Left ventricle myocardium inferior (tissue), 1 donor: ENCODE measurements around the gene MOV10L1. TPM values are rescaled to one million over a fixed set of nuclear protein-coding genes. Genes with fewer than 3 reads are reported as not detected.

Experiments
- DNase-seq: peaks from one replicate; pipeline ENCODE4 v3.0.0-alpha.2; 2020
- H3K27ac ChIP-seq: fragments of 200-600 bp; replicated peaks from 2 replicates; pipeline ENCODE4 v1.8.0; 2021
- H3K27me3 ChIP-seq: fragments of 200-600 bp; 2 replicates; pipeline ENCODE4 v1.8.0; 2021; ENCODE audit warnings: low read depth
- H3K36me3 ChIP-seq: fragments of 200-600 bp; 2 replicates; pipeline ENCODE4 v1.8.0; 2021
- H3K4me1 ChIP-seq: fragments of 200-600 bp; 2 replicates; pipeline ENCODE4 v1.8.0; 2021
- H3K4me3 ChIP-seq: fragments of 200-600 bp; 2 replicates; pipeline ENCODE4 v1.8.0; 2021; ENCODE audit warnings: mild to moderate bottlenecking, moderate library complexity
- H3K9me3 ChIP-seq: fragments of 200-600 bp; replicated peaks from 2 replicates; pipeline ENCODE4 v1.8.0; 2021
- CTCF ChIP-seq: fragments of 200-600 bp; IDR thresholded peaks from 2 replicates; pipeline ENCODE4 v1.8.0; 2021; ENCODE audit warnings: antibody characterized with exemption, mild to moderate bottlenecking, borderline replicate concordance
- intact Hi-C: fragments of 100-400 bp; cut with micrococcal nuclease; formaldehyde crosslinking; loops from one replicate; pipeline ENCODE4 v1.11.0; 2022
- total RNA-seq: library from RNA; stranded (reverse); fragmentation: NEBNext Ultra II Directional; extraction: Animal tissue kit (Norgen Biotek cat#: 25700); gene quantifications from one replicate; pipeline ENCODE4 v1.2.1, GENCODE V29; 2021
- donor health status: DM: no; HTN: yes; CAD: no; lungs with severe emphysema.

MOV10L1 gene
- total RNA-seq, 1 donor from 2014 or later = 0.49 TPM

GRCh38 chr22:50092342-50092741, 2.5 kb downstream of the MOV10L1 start:
- TF ChIP-seq CTCF = no peak
- Histone ChIP-seq H3K27ac (no peak overlapping the region), H3K36me3 (no peaks in the 10 kb centered on the region), H3K4me1 (no peaks in the 10 kb centered on the region), H3K4me3 (no peak overlapping the region), H3K9me3 (peaks cover 9% of the 10 kb centered on the region), H3K27me3 (peaks cover 51% of the 10 kb centered on the region)
- DNase-seq = no peak
- intact Hi-C loops = no loop called here

GRCh38 chr22:50098052-50098451, 8.2 kb downstream of the MOV10L1 start:
- Histone ChIP-seq H3K4me3 (no peak overlapping the region), H3K9me3 (no peaks in the 10 kb centered on the region), H3K27me3 (peaks cover 75% of the 10 kb centered on the region), H3K4me1 (no peaks in the 10 kb centered on the region), H3K27ac (no peak overlapping the region), H3K36me3 (no peaks in the 10 kb centered on the region)
- intact Hi-C loops = no loop called here
- no peak for TF ChIP-seq CTCF
- DNase-seq = no peak

- H3K27me3 ChIP-seq = peaks cover 61% of the 10 kb centered on the region
- no peaks in the 10 kb centered on the region for H3K36me3 ChIP-seq
- H3K27ac ChIP-seq = no peak overlapping the region
- intact Hi-C loops = no loop called here
- no peak for DNase-seq
- H3K4me1 ChIP-seq = no peaks in the 10 kb centered on the region
- no peak for TF ChIP-seq CTCF
- no peaks in the 10 kb centered on the region for H3K9me3 ChIP-seq
- H3K4me3 ChIP-seq = no peak overlapping the region
These were observed 12.2 kb downstream of the MOV10L1 start for GRCh38 chr22:50101870-50102565.

GRCh38 chr22:50102946-50103345, 13.1 kb downstream of the MOV10L1 start:
- Histone ChIP-seq H3K27ac (no peak overlapping the region), H3K9me3 (no peaks in the 10 kb centered on the region), H3K27me3 (peaks cover 57% of the 10 kb centered on the region), H3K36me3 (no peaks in the 10 kb centered on the region), H3K4me3 (no peak overlapping the region), H3K4me1 (no peaks in the 10 kb centered on the region)
- TF ChIP-seq CTCF = no peak
- intact Hi-C loops = no loop called here
- DNase-seq = no peak

GRCh38 chr22:50104141-50104544, 14.3 kb downstream of the MOV10L1 start:
- no peak overlapping the region for H3K4me3 ChIP-seq
- no peaks in the 10 kb centered on the region for H3K4me1 ChIP-seq
- intact Hi-C loops = no loop called here
- peaks cover 53% of the 10 kb centered on the region for H3K27me3 ChIP-seq
- H3K27ac ChIP-seq = no peak overlapping the region
- no peaks in the 10 kb centered on the region for H3K9me3 ChIP-seq
- DNase-seq = no peak
- TF ChIP-seq CTCF = no peak
- no peaks in the 10 kb centered on the region for H3K36me3 ChIP-seq
